CD14-positive monocyte (primary cell): ENCODE data around the gene NPLOC4. TPM values are rescaled to one million over a fixed set of nuclear protein-coding genes. Genes with fewer than 3 reads are reported as not detected.

Source experiments
- DNase-seq, 3 donors: peaks; one replicate each; pipeline ENCODE4 v3.0.0-alpha.2; 2011 to 2022
- H2AFZ ChIP-seq: 2 replicates; pipeline ENCODE4 v1.6.0; 2012; ENCODE audit warnings: mild to moderate bottlenecking, low read depth, low read length, inconsistent platforms; ENCODE audit not compliant: insufficient read depth, poor library complexity, severe bottlenecking
- H3K27ac ChIP-seq, 2 donors: 1 replicate in 1 of 2; 2 replicates in 1 of 2; pipeline ENCODE4 v1.5.1; 2012 to 2013; ENCODE audit warnings: low read length in 2 of 2, control low read depth in 1 of 2, inconsistent platforms in 1 of 2, low read depth in 1 of 2, mild to moderate bottlenecking in 1 of 2
- H3K27me3 ChIP-seq, 2 donors: one replicate each; pipeline versions ENCODE4 v1.6.0 to v1.6.1; 2011 to 2013; ENCODE audit warnings: low read length in 2 of 2; ENCODE audit not compliant: control insufficient read depth in 2 of 2, insufficient read depth in 2 of 2
- H3K36me3 ChIP-seq, 2 donors: replicated peaks in 1 of 2; 1 replicate in 1 of 2; 2 replicates in 1 of 2; pipeline versions ENCODE4 v1.5.1 to v1.6.1; 2012 to 2013; ENCODE audit warnings: low read length in 2 of 2, control low read depth in 1 of 2, inconsistent platforms in 1 of 2, mild to moderate bottlenecking in 1 of 2; ENCODE audit not compliant: insufficient read depth in 2 of 2, control insufficient read depth in 1 of 2
- H3K4me1 ChIP-seq, 2 donors: 1 replicate in 1 of 2; 2 replicates in 1 of 2; pipeline versions ENCODE4 v1.5.1 to v1.6.1; 2012 to 2013; ENCODE audit warnings: low read length in 2 of 2, control low read depth in 1 of 2, inconsistent platforms in 1 of 2, mild to moderate bottlenecking in 1 of 2, moderate library complexity in 1 of 2; ENCODE audit not compliant: insufficient read depth in 2 of 2, control insufficient read depth in 1 of 2
- H3K4me2 ChIP-seq: replicated peaks from 2 replicates; pipeline ENCODE3; 2012; ENCODE audit warnings: low read length, moderate library complexity, mild to moderate bottlenecking; ENCODE audit not compliant: poor library complexity, severe bottlenecking; ENCODE audit errors: extremely low read depth
- H3K4me3 ChIP-seq, 3 experiments: fragments of 200-600 bp in 1 of 3; sonication (generic) in 1 of 3; replicated peaks in 1 of 3; 1 replicate in 2 of 3; 2 replicates in 1 of 3; pipeline ENCODE4 v1.5.1; 2011 to 2013; ENCODE audit warnings: low read length in 3 of 3, mild to moderate bottlenecking in 3 of 3, control low read depth in 2 of 3, low read depth in 2 of 3, inconsistent platforms in 1 of 3, moderate library complexity in 1 of 3
- H3K79me2 ChIP-seq: 2 replicates; pipeline ENCODE4 v1.6.0; 2012; ENCODE audit warnings: mild to moderate bottlenecking, control low read depth, inconsistent platforms, low read length, moderate library complexity; ENCODE audit not compliant: insufficient read depth
- H3K9ac ChIP-seq: 2 replicates; pipeline ENCODE4 v1.6.0; 2017; ENCODE audit warnings: low read length, mild to moderate bottlenecking; ENCODE audit not compliant: insufficient read depth, poor library complexity, severe bottlenecking
- H3K9me3 ChIP-seq, 2 donors: replicated peaks in 1 of 2; 1 replicate in 1 of 2; 2 replicates in 1 of 2; pipeline versions ENCODE4 v1.5.1 to v1.6.1; 2012 to 2013; ENCODE audit warnings: low read length in 2 of 2, control low read depth in 1 of 2; ENCODE audit not compliant: control insufficient read depth in 1 of 2, insufficient read depth in 1 of 2
- H4K20me1 ChIP-seq: 2 replicates; pipeline ENCODE4 v1.6.0; 2012; ENCODE audit warnings: mild to moderate bottlenecking, low read length, control low read depth, moderate library complexity; ENCODE audit not compliant: insufficient read depth
- H3K27ac Mint-ChIP-seq, 7 donors: one replicate each; pipeline ENCODE4 v1.8.0; 2020; ENCODE audit warnings: mild to moderate bottlenecking in 7 of 7, mixed read lengths in 7 of 7, moderate library complexity in 6 of 7, inconsistent platforms in 2 of 7
- H3K27me3 Mint-ChIP-seq, 3 donors: one replicate each; pipeline ENCODE4 v1.8.0; 2021 to 2022; ENCODE audit warnings: low read depth in 3 of 3, mild to moderate bottlenecking in 3 of 3, mixed read lengths in 3 of 3, moderate library complexity in 3 of 3, inconsistent platforms in 1 of 3
- H3K36me3 Mint-ChIP-seq, 2 donors: one replicate each; pipeline ENCODE4 v1.8.0; 2020; ENCODE audit warnings: mixed read lengths in 2 of 2, inconsistent platforms in 1 of 2, mild to moderate bottlenecking in 1 of 2
- H3K4me1 Mint-ChIP-seq: one replicate; pipeline ENCODE4 v1.8.0; 2020; ENCODE audit warnings: mild to moderate bottlenecking, mixed read lengths
- H3K4me3 Mint-ChIP-seq, 2 donors: one replicate each; pipeline ENCODE4 v1.8.0; 2020; ENCODE audit warnings: mild to moderate bottlenecking in 2 of 2, mixed read lengths in 2 of 2, moderate library complexity in 1 of 2
- H3K9me3 Mint-ChIP-seq, 7 donors: one replicate each; pipeline ENCODE4 v1.8.0; 2020 to 2022; ENCODE audit warnings: mixed read lengths in 7 of 7, mild to moderate bottlenecking in 6 of 7, moderate library complexity in 6 of 7, inconsistent platforms in 2 of 7
- CTCF ChIP-seq: fragments of 200-600 bp; IDR thresholded peaks from one replicate; pipeline ENCODE4 v1.8.0; 2022; ENCODE audit warnings: antibody characterized with exemption, mild to moderate bottlenecking
- WGBS: methylation state at CpG from one replicate; pipeline ENCODE4 v1.1.5; 2013; ENCODE audit warnings: missing lambda C conversion rate; ENCODE audit not compliant: insufficient coverage; 5-methylcytosine and 5-hydroxymethylcytosine counted together
- intact Hi-C, 2 donors: fragments of 100-400 bp; cut with micrococcal nuclease; formaldehyde crosslinking; loops; one replicate each; pipeline versions ENCODE4 v1.15.0 to v1.15.1; 2023
- polyA plus RNA-seq, 3 donors: library from polyadenylated mRNA; depleted of rRNA in 1 of 3; unstranded in 2 of 3; stranded (reverse) in 1 of 3; fragments of 300-500 nt in 2 of 3; fragments of >200 nt in 1 of 3; fragmentation: Illumina TruSeq in 2 of 3; gene quantifications; 1 replicate in 2 of 3; 2 replicates in 1 of 3; pipeline ENCODE4 v1.2.3, GENCODE V29; 2012 to 2021

Gene NPLOC4
- polyA plus RNA-seq, 3 donors: 92.1 to 112 (median 106) TPM

- Histone ChIP-seq H3K27ac (no peak overlapping the region), H3K9me3 (no peaks in the 10 kb centered on the region), H3K4me1 (peaks cover 17 to 20% of the 10 kb centered on the region in 2 donors), H2AFZ (no peak overlapping the region), H4K20me1 (peaks cover 16% of the 10 kb centered on the region), H3K4me3 (no peak overlapping the region), H3K9ac (no peak overlapping the region), H3K36me3 (no peaks in the 10 kb centered on the region), H3K79me2 (peaks cover 18% of the 10 kb centered on the region), H3K4me2 (no peak overlapping the region), H3K27me3 (no peaks in the 10 kb centered on the region)
- Mint-ChIP-seq H3K27ac (no peak overlapping the region), H3K27me3 (peaks cover 0 to 6% (median 0%) of the 10 kb centered on the region in 3 donors), H3K9me3 (no peaks in the 10 kb centered on the region), H3K4me3 (no peak overlapping the region), H3K4me1 (peaks cover 17% of the 10 kb centered on the region), H3K36me3 (no peaks in the 10 kb centered on the region)
- WGBS: 100% methylated on average over 3 of the region's 9 CpGs
- no peak for TF ChIP-seq CTCF
- no peak for DNase-seq
- intact Hi-C loops: no loop called here
These were observed 3.1 kb upstream of the NPLOC4 start for GRCh38 chr17:81640011-81640410.

- Mint-ChIP-seq H3K4me1 (peaks cover 18% of the 10 kb centered on the region), H3K27me3 (peaks cover 0 to 6% (median 0%) of the 10 kb centered on the region in 3 donors), H3K27ac (no peak overlapping the region), H3K36me3 (no peaks in the 10 kb centered on the region), H3K4me3 (no peak overlapping the region), H3K9me3 (no peaks in the 10 kb centered on the region)
- H3K9ac ChIP-seq: no peak overlapping the region
- no peak overlapping the region for H2AFZ ChIP-seq
- H4K20me1 ChIP-seq: peaks cover 25% of the 10 kb centered on the region
- H3K27me3 ChIP-seq: no peaks in the 10 kb centered on the region
- no peaks in the 10 kb centered on the region for H3K36me3 ChIP-seq
- no peak for DNase-seq
- intact Hi-C loops: no loop called here
- peaks cover 31% of the 10 kb centered on the region for H3K79me2 ChIP-seq
- H3K4me1 ChIP-seq: peaks cover 17 to 20% of the 10 kb centered on the region in 2 donors
- no peak overlapping the region for H3K4me3 ChIP-seq
- WGBS: 100% methylated on average over 1 of the region's 4 CpGs
- H3K27ac ChIP-seq: no peak overlapping the region
- no peak overlapping the region for H3K4me2 ChIP-seq
- H3K9me3 ChIP-seq: no peaks in the 10 kb centered on the region
- no peak for TF ChIP-seq CTCF
These were observed 1.8 kb upstream of the NPLOC4 start for GRCh38 chr17:81638683-81639082.
